ENCODE results near the gene MCM9.
A peak's percentile ranks its signal among the peaks of the same experiment; 100 is the strongest.
"Not testable (repeated sequence)": the region's sequence is repeated elsewhere in the genome, so short reads cannot be mapped to it uniquely, and the experiment has no call there.

The MCM9 gene

DNA sequence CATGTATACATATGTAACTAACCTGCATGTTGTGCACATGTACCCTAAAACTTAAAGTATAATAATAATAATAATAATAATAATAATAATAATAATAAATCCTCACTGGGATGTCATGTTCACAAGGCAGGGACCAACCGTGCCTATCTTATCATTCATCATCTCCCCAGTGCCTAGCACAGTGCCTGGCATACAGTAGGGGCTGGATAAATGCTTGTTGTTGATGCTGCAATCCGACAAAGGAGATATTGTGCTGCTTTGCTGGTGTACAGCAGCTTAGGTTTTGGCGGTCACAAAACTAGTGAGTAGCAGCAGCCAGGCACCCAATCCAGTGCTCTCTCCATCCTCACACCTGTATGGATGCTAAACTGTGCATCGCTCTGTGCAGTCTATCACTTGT is 135.1 kb downstream of the MCM9 start:
- Histone ChIP-seq H3K9ac (ENCODE audit: low read length) (no peak overlapping the region), H3K36me3 (ENCODE audit: control insufficient read depth, insufficient read depth, low read length) (no peaks in the 10 kb centered on the region), H3K27me3 (ENCODE audit: control insufficient read depth, insufficient read depth, low read length) (no peaks in the 10 kb centered on the region), H3K27ac (ENCODE audit: low read depth, low read length) (no peak overlapping the region), H3K4me3 (ENCODE audit: low read length) (no peak overlapping the region), H3K4me1 (ENCODE audit: control insufficient read depth, insufficient read depth, low read length) (no peaks in the 10 kb centered on the region)

DNA sequence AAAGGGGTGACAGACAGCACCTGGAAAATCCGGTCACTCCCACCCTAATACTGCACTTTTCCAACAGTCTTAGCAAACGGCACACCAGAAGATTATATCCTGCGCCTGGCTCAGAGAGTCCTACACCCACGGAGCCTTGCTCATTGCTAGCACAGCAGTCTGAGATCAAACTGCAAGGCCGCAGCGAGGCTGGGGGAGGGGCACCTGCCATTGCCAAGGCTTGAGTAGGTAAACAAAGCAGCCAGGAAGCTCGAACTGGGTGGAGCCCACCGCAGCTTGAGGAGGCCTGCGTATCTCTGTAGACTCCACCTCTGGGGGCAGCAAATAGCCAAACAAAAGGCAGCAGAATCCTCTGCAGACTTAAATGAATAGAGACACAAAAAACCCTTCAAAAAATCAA is 138.4 kb downstream of the MCM9 start:
- not testable (repeated sequence) for H3K27me3 ChIP-seq (ENCODE audit: control insufficient read depth, insufficient read depth, low read length); H3K36me3 ChIP-seq (ENCODE audit: control insufficient read depth, insufficient read depth, low read length); H3K9ac ChIP-seq (ENCODE audit: low read length); H3K4me1 ChIP-seq (ENCODE audit: control insufficient read depth, insufficient read depth, low read length); H3K27ac ChIP-seq (ENCODE audit: low read depth, low read length); H3K4me3 ChIP-seq (ENCODE audit: low read length)

DNA sequence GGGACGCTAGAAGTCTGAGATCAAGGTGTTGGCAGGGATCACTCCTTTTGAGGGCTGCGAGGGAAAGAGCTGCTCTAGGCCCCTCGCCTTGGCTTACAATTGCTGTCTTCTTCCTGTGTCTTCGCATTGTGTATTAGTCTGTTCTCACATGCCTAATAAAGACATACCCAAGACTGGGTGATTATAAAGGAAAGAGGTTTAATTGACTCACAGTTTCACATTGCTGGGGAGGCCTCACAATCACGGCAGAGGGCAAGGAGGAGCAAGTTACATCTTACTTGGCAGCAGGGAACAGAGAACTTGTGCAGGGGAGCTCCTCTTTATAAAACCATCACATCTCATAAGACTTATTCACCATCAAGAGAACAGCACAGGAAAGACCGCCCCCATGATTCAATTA is 143.5 kb downstream of the MCM9 start:
- no peaks in the 10 kb centered on the region for H3K4me1 ChIP-seq (ENCODE audit: control insufficient read depth, insufficient read depth, low read length)
- no peak overlapping the region for H3K9ac ChIP-seq (ENCODE audit: low read length)
- H3K36me3 ChIP-seq (ENCODE audit: control insufficient read depth, insufficient read depth, low read length), result no peaks in the 10 kb centered on the region
- H3K27ac ChIP-seq (ENCODE audit: low read depth, low read length), result no peak overlapping the region
- H3K4me3 ChIP-seq (ENCODE audit: low read length), result no peak overlapping the region
- H3K27me3 ChIP-seq (ENCODE audit: control insufficient read depth, insufficient read depth, low read length), result no peaks in the 10 kb centered on the region

DNA sequence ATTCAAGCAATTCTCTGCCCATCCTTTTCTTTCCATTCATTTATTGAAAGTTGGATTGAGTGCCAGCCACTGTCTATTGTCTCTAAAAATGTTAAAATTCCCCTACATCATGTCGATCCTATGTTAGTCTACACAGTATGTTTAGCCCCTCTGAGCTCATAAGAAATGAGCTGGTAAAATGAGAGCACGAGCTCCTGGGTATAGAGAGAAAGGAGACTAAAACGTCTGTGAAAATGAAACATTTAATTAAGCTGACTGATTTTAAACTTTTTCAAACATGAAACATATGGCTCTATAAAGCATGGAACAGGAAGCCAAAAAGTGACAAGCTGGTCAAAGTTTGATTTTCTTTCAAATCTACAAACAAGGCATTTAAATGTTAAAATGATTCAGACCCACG is 145.0 kb downstream of the MCM9 start:
- Histone ChIP-seq H3K4me3 (ENCODE audit: low read length) (no peak overlapping the region), H3K9ac (ENCODE audit: low read length) (no peak overlapping the region), H3K27ac (ENCODE audit: low read depth, low read length) (no peak overlapping the region), H3K36me3 (ENCODE audit: control insufficient read depth, insufficient read depth, low read length) (no peaks in the 10 kb centered on the region), H3K4me1 (ENCODE audit: control insufficient read depth, insufficient read depth, low read length) (no peaks in the 10 kb centered on the region), H3K27me3 (ENCODE audit: control insufficient read depth, insufficient read depth, low read length) (no peaks in the 10 kb centered on the region)

DNA sequence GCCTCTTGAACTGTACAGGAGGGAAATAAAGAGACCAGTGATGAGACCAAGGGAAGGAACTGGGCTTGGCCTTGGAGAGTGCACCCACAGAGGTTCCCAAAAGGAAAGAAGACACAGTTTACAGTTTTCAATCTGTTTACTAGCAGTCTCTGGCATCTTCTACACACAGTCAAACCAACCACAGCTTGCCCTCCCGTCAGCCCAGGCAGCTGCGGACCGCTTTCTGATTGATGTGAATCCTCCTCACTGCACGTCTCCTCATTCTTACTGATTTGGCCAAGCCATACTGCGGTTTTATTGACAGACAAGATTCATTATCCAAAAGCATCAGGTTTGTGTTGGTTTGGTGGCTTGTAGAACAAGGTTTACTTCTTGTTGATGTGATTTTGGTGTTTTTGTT is 145.5 kb downstream of the MCM9 start:
- no peak overlapping the region for H3K9ac ChIP-seq (ENCODE audit: low read length)
- H3K4me3 ChIP-seq (ENCODE audit: low read length), result no peak overlapping the region
- no peaks in the 10 kb centered on the region for H3K36me3 ChIP-seq (ENCODE audit: control insufficient read depth, insufficient read depth, low read length)
- H3K4me1 ChIP-seq (ENCODE audit: control insufficient read depth, insufficient read depth, low read length), result peaks cover 3% of the 10 kb centered on the region
- no peak overlapping the region for H3K27ac ChIP-seq (ENCODE audit: low read depth, low read length)
- no peaks in the 10 kb centered on the region for H3K27me3 ChIP-seq (ENCODE audit: control insufficient read depth, insufficient read depth, low read length)

DNA sequence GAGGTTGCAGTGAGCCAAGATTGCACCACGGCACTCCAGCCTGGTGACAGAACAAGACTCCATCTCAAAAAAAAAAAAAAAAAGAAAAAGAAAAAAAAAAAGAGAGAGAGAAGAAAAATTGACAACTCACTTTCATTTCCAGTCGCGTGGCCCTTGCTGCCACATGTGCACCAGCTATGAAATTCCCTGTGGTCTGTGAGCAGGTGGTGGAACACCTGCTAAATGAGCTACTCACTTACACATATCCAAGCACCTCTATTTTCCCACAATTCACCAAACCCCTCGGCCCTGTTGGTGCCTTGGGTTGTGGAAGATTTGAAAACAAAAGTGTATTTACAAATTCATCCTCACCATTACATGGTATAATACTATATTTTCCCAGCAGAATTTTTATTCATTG is 146.3 kb downstream of the MCM9 start:
- Histone ChIP-seq H3K27ac (ENCODE audit: low read depth, low read length) (no peak overlapping the region), H3K4me1 (ENCODE audit: control insufficient read depth, insufficient read depth, low read length) (peaks cover 3% of the 10 kb centered on the region), H3K27me3 (ENCODE audit: control insufficient read depth, insufficient read depth, low read length) (no peaks in the 10 kb centered on the region), H3K36me3 (ENCODE audit: control insufficient read depth, insufficient read depth, low read length) (no peaks in the 10 kb centered on the region), H3K9ac (ENCODE audit: low read length) (no peak overlapping the region), H3K4me3 (ENCODE audit: low read length) (no peak overlapping the region)

DNA sequence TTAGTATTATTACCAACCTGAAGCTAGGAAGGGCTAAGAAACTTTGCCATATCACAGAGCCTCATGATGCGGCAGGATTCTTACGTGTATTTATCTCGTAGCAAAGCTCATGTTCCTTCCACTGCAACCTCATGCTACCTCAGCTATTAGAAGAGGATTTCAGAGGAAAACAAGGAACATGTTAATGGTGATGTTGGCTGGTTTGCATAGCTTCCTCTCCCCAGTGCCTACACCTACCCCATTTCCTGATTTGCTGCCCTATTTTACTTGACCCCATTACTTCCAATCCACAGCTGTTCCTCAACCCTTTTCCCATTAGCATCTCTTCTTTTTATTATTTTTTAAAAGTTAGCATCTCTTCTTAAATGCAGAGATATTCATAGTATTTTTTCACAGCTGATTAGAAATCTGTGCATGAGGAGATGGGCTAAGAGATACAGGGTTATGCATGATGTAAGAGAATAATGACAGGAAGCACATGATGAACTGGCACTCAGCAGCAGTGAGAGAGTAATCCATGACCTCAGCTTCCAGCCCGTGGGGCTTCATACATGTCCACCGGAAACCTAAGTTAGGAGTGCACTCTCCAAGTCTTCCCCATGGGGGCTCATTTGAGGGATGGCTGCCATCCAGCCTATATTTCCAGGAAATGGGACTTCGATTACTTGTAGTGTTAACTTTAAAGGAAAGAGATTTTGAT is 147.1 kb downstream of the MCM9 start:
- Histone ChIP-seq H3K4me3 (ENCODE audit: low read length) (no peak overlapping the region), H3K27ac (ENCODE audit: low read depth, low read length) (no peak overlapping the region), H3K4me1 (ENCODE audit: control insufficient read depth, insufficient read depth, low read length) (peaks cover 3% of the 10 kb centered on the region)

DNA sequence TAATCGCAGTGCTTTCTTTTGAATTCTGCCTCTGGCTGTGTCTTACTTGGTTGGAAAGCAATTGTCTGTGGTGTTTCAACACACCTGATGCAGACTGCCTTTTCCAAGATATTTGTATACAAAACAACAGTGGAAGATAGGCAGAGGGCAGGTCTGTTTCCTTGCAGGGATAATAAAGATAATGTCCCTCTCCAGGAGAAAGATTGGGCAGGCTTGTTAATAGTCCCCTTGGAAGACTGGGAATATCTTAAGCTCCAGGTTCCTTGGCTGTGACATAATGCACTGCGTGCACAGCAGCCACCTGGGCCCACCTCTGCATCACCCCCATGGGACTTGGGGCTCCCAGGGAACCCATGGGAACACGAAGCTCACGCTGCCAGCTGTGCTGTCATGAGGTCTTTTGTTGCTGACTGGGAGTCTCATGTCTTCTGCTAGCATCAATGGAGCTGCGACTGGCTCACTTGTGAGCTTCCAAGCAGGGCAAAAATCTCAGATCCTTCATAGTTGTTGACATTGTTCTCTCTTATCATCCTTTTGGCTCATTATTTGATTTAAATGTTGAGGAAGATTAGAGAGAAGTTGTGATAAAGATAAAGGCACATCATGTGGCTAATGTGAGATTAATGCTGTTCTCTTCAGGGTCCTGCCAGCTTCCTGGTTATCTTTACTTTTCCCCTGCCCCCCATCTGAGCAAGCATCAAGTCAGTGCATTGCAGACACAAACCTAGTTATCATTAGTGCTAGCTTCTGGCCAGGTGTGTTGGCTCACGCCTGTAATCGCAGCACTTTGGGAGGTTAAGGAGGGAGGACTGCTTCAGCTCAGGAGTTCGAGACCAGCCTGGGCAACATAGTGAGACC is 148.1 kb downstream of the MCM9 start:
- no peak overlapping the region for H3K9ac ChIP-seq (ENCODE audit: low read length)
- no peak overlapping the region for H3K27ac ChIP-seq (ENCODE audit: low read depth, low read length)
- H3K4me3 ChIP-seq (ENCODE audit: low read length), result no peak overlapping the region
- no peaks in the 10 kb centered on the region for H3K36me3 ChIP-seq (ENCODE audit: control insufficient read depth, insufficient read depth, low read length)
- peaks cover 3% of the 10 kb centered on the region for H3K4me1 ChIP-seq (ENCODE audit: control insufficient read depth, insufficient read depth, low read length)
- no peaks in the 10 kb centered on the region for H3K27me3 ChIP-seq (ENCODE audit: control insufficient read depth, insufficient read depth, low read length)

More for the DNA sequence above, 147.1 kb downstream of the MCM9 start:
- H3K9ac ChIP-seq (ENCODE audit: low read length), result no peak overlapping the region
- H3K27me3 ChIP-seq (ENCODE audit: control insufficient read depth, insufficient read depth, low read length), result no peaks in the 10 kb centered on the region
- no peaks in the 10 kb centered on the region for H3K36me3 ChIP-seq (ENCODE audit: control insufficient read depth, insufficient read depth, low read length)

DNA sequence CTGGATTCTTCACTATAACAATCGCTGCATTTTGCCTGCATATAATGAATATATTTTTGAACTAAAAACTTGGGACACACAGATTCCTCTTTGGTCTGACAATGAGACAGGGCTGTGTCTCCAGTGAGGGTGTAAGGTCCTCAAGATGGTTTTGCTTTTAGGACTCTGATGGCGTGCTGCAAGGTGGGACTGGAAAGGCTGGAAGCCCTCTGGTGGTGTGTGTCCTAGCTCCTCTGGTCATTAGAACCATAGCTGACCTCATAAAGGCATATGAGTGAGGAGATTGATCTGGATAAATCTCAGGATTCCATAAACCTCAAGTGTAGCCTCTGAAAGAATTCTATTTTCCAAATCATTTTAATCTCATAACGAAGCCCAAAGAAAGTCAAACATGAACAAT is 149.4 kb downstream of the MCM9 start:
- H3K4me3 ChIP-seq (ENCODE audit: low read length), result no peak overlapping the region
- H3K27me3 ChIP-seq (ENCODE audit: control insufficient read depth, insufficient read depth, low read length), result no peaks in the 10 kb centered on the region
- no peak overlapping the region for H3K27ac ChIP-seq (ENCODE audit: low read depth, low read length)
- no peak overlapping the region for H3K9ac ChIP-seq (ENCODE audit: low read length)
- peaks cover 3% of the 10 kb centered on the region for H3K4me1 ChIP-seq (ENCODE audit: control insufficient read depth, insufficient read depth, low read length)
- H3K36me3 ChIP-seq (ENCODE audit: control insufficient read depth, insufficient read depth, low read length), result no peaks in the 10 kb centered on the region

DNA sequence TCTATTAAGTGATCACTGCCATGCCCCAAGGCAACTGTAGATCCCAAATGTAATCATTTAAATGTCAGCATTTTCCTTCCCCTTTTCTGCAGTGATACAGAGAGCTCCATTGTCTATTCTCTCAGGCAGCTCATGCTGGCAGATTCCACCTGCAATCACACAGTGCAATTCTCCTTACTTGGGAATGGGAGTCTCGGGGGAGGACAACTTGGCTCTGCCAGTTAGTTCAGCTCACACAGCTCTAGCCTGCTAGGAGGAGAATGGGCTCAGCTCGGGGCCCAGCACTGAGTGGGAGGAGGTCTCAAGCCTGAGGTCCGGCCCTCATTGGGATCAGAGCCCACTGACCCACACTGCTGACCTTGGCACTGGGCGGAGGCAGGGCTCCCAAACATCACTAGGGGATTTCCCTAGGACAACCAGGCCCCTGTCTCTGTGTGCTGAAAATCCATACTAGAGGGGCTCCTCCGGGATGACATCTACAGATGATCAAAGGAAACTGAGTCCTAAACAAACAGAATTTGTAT is 150.3 kb downstream of the MCM9 start:
- Histone ChIP-seq H3K27me3 (ENCODE audit: control insufficient read depth, insufficient read depth, low read length) (no peaks in the 10 kb centered on the region), H3K27ac (ENCODE audit: low read depth, low read length) (peak overlapping the region; percentile 4), H3K9ac (ENCODE audit: low read length) (no peak overlapping the region), H3K36me3 (ENCODE audit: control insufficient read depth, insufficient read depth, low read length) (no peaks in the 10 kb centered on the region), H3K4me1 (ENCODE audit: control insufficient read depth, insufficient read depth, low read length) (peaks cover 3% of the 10 kb centered on the region), H3K4me3 (ENCODE audit: low read length) (no peak overlapping the region)

DNA sequence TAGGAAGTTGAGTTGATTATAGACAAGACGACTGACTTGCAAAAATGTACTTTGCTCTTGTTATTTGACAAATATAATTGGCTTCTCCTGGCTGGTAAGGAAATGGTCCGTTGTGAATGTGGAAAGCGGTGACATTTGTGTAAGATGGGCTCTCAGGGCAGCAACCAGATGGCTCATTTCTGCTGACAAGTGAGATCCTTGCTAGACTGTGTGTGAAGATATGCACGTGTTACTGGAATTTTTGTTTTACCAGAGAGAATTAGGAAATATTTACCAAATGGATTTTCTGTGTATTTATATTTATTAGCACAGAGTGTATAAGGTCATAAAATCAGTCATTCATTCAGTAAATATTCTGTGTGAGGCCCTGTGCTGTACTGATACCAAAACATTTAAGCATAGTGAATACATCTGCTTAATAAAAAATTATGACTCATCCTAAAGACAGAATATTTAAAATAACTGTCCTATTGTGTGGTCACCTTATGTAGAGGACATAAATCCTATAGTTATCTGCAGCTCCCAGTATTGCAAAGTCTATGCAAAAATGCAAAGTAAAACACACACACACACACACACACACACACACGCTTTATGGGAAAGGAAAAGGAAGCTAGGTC is 150.9 kb downstream of the MCM9 start:
- H3K4me3 ChIP-seq (ENCODE audit: low read length), result no peak overlapping the region
- peak overlapping the region; percentile 4 for H3K27ac ChIP-seq (ENCODE audit: low read depth, low read length)
- H3K9ac ChIP-seq (ENCODE audit: low read length), result no peak overlapping the region
- peaks cover 3% of the 10 kb centered on the region for H3K4me1 ChIP-seq (ENCODE audit: control insufficient read depth, insufficient read depth, low read length)
- H3K27me3 ChIP-seq (ENCODE audit: control insufficient read depth, insufficient read depth, low read length), result no peaks in the 10 kb centered on the region
- H3K36me3 ChIP-seq (ENCODE audit: control insufficient read depth, insufficient read depth, low read length), result no peaks in the 10 kb centered on the region

DNA sequence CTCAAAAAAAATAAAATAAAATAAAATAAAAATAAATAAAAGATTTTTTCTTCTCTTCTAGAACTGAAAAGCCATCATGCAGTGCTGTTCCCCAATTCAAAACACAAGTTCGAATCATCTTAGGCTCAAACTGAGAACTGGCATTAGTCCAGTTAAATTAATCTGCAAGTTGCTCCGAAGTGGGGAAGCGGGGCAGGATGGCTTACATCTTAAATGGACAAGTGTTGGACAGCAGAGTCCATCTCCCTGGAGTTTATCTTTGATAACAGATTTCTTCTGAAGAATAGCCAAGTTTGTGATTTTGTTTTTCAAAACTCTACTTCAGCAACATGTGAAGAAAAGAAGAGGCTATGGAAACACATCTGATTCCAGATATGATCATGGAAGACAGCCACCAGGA is 152.3 kb downstream of the MCM9 start:
- H3K4me1 ChIP-seq (ENCODE audit: control insufficient read depth, insufficient read depth, low read length), result peaks cover 3% of the 10 kb centered on the region
- H3K36me3 ChIP-seq (ENCODE audit: control insufficient read depth, insufficient read depth, low read length), result no peaks in the 10 kb centered on the region
- no peak overlapping the region for H3K9ac ChIP-seq (ENCODE audit: low read length)
- H3K4me3 ChIP-seq (ENCODE audit: low read length), result no peak overlapping the region
- no peak overlapping the region for H3K27ac ChIP-seq (ENCODE audit: low read depth, low read length)
- no peaks in the 10 kb centered on the region for H3K27me3 ChIP-seq (ENCODE audit: control insufficient read depth, insufficient read depth, low read length)
